ENCODE data around the gene COX5B.

- TF ChIP-seq, protein P1, sequence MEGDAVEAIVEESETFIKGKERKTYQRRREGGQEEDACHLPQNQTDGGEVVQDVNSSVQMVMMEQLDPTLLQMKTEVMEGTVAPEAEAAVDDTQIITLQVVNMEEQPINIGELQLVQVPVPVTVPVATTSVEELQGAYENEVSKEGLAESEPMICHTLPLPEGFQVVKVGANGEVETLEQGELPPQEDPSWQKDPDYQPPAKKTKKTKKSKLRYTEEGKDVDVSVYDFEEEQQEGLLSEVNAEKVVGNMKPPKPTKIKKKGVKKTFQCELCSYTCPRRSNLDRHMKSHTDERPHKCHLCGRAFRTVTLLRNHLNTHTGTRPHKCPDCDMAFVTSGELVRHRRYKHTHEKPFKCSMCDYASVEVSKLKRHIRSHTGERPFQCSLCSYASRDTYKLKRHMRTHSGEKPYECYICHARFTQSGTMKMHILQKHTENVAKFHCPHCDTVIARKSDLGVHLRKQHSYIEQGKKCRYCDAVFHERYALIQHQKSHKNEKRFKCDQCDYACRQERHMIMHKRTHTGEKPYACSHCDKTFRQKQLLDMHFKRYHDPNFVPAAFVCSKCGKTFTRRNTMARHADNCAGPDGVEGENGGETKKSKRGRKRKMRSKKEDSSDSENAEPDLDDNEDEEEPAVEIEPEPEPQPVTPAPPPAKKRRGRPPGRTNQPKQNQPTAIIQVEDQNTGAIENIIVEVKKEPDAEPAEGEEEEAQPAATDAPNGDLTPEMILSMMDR (conservative IDR thresholded peaks at IDR 0.05; ENCODE audit: low read length) = no peak
- no peak for TF ChIP-seq EZH2phosphoT487 (IDR thresholded peaks at IDR 0.05; ENCODE audit: borderline replicate concordance)
Measured at GRCh38 chr2:97656129-97656755, 10.4 kb downstream of the COX5B start.

Data from Loucy (cell line).